ENCODE data around the gene SLC38A2. TPM values are rescaled to one million over a fixed set of nuclear protein-coding genes. Genes with fewer than 3 reads are reported as not detected.

The SLC38A2 gene
- total RNA-seq, result 2,127 and 2,372 TPM in 2 replicates

GRCh38 chr12:46372544-46373300 is at the start of gene SLC38A2:
Gene SLC38A2, minus strand, starts transcription at chr12:46372773. Its CDS starts 1,480 bp downstream, at chr12:46371293.

Other genes starting within 250 kb of the SLC38A2 start
- gene SLC38A1, start 103.7 kb downstream of the SLC38A2 start, total RNA-seq, result 72.1 and 81.5 TPM in 2 replicates